HG03103 (cell line): ENCODE measurements around the gene ATP11A.

Source experiments
- ATAC-seq: cut with Tn5 transposase; IDR thresholded peaks from one replicate; pipeline ENCODE4 v1.9.1; 2021; ENCODE audit warnings: low read depth; ENCODE audit not compliant: unreplicated experiment

The ATP11A gene

DNA sequence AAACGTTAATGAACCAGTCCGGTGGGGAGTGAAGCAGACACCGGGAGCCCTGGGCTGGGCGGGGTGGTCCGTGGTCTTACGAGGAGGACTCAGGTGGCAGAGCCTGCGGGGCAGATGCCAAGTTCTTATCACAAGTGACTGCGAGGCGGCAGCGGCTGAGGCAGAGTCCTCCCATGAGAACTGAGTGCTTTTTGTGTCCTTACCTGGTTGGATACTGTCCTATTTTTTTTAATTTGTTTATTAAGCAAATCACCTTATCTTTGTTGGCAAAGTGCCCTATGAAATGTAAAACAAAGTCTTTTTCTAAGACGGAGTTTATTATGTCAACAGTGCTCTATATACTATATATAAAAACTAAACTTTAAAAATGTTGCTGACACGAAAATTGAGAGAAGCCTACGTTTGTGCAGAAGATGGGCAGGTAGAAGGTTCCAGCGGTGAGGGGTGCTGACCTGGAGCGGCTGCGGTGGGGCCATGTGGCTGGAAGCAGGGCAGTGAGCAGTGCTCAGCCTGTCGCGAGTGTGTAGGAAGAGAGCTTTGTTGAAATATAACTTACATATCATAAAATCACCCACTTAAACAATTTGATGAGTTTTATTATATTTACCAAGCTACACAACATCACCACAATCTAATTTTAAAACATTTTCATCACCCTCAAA, 82.2 kb downstream of the ATP11A start:
- ATAC-seq, result no peak

DNA sequence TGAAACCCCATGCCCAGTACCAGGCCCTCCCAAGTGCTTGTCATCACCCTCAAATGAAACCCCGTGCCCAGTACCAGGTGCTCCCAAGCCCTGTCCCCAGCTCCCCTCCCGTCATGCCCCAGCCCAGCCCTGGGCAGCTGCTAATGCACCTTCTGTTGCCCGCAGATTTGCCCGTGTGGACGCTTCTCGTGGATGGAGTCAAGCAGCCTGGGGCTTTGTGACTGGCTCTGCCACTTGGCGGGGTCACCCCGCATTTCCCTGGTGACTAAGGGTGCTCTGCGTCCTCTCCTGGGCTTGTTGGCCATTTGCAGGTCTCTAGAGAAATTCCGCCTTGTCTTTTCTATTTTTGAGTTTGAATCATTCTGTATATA, 82.7 kb downstream of the ATP11A start:
- no peak for ATAC-seq

DNA sequence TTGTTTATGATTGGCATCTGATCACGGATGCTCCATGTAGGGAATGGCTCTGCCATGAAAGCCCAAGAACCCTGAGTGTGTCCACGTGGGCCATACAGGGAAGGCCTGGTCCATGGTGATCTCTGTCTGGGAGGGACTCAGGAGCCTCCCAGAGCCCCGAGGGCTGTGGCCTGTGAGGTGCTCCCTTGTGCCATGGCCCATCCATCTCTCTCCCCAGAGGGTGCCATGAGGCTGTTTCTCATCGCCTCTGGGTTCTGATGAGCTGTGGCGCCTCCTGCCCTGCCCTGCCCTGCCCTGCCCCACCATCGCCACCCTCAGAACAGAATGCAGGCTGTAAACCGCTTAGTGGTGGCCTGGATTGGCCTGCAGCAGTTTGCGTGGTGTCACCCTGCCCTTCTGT, 83.1 kb downstream of the ATP11A start:
- no peak for ATAC-seq

DNA sequence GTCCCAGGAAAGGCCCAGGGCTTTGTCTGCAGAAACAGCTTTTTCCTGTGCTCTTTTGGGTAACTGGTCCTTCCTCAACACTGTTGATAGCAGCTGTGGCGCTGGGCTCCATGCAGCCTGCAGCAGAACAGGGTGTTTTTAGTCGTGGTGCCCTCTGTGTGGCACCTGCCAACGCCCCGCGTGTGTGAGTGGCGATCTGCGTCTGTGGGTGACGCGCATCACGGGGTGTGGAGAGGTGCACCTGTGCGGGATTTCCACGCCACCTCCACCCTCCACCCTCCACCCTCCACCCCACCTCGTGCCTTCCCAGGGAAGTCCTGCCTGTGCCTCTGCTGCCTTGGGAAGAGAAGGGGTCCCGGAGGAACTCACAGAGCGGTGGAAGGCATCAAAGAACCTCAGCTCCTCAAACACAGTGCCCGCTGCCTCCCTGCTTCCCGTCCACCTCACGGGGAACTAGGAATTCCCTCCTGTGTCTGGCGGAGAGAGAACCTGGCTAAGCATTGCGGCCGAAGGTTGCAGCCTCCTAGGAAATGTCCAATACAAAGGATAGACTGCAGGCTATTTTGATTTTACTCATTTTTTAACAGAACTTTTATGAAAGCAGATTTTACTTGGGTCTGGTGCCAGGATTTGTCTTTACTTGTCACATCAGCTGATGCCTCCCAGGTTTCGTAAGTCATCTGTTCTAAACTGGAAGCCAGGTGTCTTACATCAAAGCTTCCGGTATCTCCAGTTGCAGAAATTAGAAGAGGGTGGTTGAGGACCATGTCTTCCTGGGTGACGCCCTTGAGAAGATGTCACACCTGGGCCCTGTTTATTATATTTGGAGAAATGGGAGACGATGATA, 84.0 kb downstream of the ATP11A start:
- no peak for ATAC-seq

DNA sequence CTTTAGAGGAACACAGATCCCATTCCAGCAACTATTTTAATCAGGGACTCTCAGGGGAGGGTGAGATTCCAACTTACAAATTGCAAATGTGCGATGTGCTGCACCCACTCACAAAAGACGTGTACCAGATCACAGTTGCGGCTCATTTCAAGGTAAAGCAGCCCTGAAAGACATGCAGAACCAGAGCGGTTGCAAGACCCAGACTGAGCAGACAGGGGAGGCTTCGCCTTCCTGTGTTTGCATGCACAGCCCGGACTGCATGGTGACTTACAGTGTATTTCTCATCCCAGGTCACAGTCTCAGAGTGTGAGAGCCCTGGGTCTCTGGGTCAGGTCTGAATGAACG, 84.6 kb downstream of the ATP11A start:
- ATAC-seq, result no peak

DNA sequence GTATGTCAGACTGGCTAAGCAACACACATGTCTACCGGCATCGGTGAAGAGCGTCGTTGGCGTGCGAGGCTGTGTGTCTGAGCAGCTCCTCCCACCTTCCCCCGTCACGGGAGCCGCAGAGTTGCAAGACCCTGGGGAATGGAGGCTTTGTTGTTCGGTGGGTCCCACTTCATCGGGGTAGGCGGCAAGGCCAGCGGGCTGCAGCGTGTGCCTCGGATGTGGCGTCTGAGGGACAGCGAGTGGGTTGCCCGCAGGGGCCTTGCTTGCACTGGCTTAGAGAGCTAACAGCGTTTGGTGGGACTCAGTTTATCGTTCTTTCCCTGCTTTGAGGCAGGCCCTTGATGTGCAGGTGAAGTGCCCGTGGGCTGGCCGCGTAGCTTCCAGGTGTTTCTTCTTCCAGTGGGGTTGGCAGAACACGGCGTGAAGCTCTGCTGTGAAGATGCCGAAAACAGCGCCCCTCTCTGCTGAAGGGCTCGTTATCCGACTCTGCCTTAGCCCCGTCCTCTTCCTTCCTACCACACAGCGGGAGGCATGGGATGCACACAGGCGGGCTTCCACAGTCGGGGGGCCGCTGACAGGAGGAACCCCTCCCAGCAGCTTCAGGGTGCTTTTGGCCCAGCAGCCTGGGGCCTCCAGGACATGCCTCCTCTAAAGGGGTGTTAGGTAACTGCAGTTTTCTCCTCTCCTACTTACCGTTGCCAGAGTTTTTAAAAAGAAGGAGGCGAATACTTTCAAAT, 85.2 kb downstream of the ATP11A start:
- no peak for ATAC-seq

DNA sequence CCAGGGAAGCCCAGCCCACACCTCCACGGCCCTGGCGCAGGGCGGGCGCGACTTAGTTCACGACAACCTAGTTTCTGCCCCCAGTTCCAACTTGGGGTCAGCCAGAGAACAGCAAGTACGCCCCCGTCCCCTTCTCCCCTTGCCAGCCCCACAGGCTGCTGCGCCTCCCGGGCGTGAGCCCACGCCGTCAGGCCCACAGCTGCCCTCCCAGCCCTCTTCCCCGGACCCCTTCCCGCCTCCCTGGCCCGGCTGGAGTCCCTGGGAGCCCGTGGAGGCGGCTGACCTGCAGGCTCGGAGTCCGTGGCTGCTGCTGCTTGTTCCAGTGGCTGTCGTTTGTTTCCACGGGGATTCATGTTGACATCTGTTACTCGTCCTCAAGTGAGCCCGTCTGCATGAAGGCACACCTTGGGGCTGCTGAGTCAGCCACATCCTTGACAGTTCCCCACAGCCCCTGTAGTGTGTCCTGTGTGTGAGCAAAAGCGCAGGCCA, 86.0 kb downstream of the ATP11A start:
- ATAC-seq, result no peak

DNA sequence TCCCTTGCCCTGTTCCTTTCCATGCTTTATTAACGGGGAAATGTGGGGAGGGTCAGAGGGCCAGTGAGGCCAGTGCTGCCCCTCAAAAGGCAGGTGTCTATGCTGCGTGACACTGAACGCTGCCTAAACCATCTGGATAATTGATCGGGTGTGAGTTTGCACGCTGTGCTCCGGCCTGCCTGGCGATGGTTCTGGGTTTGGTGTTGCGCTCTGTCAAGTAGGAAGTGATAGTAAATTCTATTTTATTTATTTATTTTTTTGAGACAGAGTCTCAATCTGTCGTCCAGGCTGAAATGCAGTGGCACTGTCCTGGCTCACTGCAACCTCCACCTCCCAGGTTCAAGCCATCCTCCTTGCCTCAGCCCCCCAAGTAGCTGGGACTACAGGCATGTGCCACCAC, 86.5 kb downstream of the ATP11A start:
- no peak for ATAC-seq

DNA sequence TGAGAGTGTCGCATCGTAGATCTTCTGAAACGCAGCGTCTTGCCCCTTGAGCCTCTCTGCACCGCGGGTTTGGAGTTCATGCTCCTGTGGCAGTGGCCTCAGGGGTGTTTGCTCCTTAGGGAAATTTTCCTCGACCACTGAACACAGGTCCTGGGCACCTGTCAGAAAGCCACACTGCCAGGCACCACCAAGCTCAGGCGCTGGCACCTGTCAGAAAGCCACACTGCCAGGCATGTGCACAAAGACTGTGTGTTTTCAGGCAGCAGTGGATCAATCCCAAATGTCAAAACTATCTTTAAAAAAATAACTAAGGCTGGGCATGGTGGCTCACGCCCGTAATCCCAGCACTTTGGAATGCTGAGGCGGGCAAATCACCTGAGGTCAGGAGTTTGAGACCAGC, 87.1 kb downstream of the ATP11A start:
- ATAC-seq, result no peak

DNA sequence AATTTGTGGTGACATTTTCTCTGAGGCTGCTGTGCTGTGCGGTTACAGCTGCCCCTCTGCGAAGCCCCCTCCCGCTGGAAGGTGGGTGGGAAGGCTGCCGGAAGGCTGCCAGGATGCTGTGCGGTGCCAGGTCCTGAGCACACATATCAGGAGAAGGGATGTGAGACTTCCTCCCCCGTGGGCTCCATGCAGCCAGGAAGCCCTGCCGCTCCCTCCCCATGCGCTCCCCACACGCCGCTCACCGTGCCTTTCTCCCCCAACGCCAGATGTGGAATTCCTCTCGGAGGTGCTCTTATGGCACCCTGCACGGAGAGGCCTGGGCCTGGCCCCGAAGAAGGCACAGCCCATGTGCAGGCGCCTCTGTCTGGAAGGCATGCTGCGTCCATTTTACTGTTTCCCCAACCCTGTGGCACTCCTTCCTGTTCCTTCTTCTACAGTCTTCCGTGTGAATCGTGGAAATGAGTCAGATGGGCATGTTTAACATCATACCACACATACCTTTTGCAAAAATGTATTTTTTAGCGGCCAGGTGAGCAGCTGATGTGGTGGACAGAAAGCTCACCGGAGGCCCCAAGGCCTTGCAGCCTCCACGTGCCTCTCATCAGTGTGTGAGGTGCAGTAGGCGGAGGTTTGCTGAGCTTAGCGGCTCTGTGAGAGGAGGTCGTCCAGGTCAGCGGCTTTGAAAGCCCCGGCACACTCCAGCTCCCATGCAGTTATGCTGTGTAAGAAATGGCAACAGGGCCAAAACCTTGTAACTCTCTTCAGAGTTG, 88.0 kb downstream of the ATP11A start:
- no peak for ATAC-seq

DNA sequence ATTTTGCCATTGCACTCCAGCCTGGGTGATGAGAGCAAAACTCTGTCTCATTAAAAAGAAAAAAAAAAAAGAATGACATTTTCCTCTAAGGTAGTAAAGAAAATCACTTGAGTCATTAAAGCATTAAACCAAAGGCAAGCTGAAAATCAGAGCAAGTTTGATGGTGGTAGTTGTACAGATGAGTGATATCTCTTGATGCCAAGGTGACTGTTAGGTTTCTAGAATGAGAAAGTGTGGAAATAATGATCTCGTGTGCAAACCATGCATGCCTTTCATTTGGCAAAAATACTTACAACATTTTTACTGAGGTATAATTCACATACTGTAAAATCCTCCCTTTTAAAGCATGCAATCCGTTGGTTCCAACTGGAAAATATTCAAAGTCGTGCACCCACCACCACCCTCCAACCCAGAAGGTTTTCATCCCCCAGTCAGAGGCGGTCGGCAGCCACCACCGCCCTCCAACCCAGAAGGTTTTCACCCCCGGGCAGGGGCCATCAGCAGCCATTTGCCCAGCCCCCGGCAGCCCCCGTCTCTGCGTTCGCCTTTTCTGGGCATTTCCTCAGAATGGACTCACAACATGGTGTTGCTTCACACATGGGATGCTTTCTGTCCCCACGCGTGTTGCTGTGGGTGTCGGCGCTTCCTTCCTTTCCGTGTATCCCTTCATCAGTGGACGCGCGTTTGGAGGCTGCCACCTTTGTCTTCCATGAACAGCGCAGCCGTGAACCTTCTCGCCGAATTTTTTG, 90.2 kb downstream of the ATP11A start:
- no peak for ATAC-seq

DNA sequence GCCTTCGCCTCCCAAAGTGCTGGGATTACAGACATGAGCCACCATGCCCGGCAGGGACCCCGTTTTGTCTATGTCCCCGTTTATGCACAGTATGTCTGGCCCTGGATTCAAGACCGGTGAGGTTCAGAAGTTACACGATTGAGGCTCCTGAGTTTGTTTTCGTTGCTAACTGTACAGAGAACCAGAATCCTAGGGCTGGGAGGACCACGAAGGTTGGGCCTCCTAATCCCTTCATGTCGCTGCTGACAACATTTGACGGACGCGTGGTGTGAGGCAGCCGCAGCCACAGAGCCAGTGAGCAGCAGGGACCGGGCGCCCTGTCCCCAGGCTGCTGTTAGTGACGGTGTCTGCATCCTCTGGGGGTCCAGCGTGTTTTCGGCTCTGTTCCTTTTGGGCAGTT, 91.4 kb downstream of the ATP11A start:
- ATAC-seq, result no peak

DNA sequence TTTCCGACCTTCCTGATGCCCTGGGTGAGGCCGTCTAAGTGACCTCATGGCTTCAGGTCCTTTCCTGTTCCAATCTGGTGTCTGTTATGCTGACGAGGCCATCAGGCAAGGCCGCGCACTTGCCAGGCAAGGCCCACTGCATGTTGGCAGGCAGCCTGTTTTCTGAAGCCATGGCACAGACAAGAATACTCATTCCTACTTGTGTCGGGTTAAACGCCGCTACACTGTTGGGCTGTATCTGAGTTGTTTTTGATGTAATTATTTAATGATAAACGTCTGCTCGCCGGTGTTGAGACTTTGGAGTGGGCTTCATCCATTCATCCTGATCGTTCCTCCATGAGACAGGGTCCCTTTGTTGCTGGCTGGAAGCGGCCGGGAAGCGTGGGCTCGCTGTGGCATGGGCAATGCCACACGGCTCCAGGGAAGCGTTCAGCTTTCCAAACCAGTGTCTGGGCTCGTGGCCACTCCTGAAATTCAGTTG, 92.1 kb downstream of the ATP11A start:
- no peak for ATAC-seq

DNA sequence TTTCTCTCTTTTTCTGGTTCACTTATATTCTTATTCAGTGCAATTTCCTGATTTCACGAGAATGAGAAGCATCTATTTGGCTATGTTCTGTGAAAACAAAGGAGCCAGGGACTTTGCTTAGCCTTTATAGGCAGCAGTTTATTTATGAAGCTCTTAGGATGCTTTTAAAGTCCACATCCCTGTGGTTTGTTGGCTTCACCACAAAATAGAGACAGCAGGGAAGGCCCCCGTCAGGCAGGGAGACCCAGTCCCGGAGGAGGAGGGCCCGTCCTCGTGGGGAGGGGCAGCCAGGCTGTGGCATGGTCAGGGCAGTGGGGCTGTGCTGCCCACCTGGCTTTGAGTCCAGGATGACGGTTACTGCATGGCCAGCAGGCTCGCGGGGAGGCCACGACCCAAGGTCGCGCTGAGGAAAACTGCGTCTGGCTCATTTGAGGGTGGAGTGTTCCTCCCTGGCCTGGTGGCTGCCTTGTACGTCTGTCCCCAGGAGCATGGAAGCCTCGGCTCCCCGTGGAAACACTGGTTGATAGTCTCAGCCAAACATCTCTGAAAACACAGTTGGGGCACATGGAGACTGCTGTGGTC, 92.7 kb downstream of the ATP11A start:
- ATAC-seq, result no peak

DNA sequence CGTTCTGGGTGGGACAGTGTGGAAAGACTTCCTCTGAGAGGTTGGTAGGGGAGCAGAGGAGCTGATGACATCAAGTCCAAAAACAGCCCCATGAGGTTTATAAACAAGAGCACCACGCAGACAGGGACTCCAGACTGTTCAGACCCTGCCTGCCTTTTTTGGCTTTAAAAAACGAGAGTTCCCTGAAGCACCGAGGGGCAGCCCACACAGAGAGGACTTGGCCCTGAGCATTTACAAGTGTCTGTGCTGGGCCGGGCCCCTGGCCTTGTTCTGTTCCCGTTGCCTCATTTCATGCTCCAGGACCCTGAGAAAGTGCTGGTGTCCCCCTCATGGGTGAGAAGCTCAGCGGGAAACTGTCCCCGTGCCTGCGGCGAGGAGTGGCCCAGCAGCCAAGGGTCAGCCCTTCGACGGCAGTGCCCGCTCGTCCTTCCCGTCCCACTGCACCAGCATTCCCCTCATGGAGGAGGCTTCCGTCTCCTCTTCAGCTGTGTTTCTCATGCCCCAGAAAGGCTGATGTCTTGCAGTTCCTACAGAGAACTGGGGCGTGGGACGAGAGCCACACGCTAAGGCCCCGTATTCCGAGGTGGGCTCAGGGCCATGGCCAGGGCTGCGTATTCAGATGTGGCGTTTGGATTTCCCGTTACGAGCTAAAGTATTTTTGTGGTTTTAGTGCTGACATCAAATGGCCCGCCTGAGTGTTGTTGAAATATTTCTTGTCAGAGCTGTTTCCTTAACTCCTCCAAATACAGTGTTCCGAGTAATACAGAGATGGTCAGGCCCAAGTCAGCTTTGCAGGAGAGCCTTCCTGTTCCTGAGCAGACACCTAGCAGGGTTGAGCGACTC, 93.5 kb downstream of the ATP11A start:
- ATAC-seq, result no peak

DNA sequence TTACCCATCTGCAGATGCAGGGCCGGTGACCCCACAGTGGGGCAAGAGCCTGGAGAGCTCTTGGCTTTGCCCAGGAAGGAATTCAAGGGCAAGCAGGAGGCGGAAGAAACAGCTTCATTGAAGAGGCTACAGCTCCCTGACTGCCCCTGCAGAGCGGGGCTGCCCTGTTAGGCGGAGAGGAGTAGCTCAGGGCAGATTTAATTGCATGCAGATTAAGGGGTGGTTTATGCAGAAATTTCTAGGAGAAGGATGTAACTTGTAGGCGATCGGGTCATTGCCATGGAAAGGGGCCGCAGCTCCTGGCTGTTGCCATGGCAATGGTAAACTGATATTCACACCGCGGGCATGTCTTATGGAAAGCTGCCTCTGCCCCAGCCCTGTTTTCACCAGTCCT, 94.1 kb downstream of the ATP11A start:
- ATAC-seq, result no peak

DNA sequence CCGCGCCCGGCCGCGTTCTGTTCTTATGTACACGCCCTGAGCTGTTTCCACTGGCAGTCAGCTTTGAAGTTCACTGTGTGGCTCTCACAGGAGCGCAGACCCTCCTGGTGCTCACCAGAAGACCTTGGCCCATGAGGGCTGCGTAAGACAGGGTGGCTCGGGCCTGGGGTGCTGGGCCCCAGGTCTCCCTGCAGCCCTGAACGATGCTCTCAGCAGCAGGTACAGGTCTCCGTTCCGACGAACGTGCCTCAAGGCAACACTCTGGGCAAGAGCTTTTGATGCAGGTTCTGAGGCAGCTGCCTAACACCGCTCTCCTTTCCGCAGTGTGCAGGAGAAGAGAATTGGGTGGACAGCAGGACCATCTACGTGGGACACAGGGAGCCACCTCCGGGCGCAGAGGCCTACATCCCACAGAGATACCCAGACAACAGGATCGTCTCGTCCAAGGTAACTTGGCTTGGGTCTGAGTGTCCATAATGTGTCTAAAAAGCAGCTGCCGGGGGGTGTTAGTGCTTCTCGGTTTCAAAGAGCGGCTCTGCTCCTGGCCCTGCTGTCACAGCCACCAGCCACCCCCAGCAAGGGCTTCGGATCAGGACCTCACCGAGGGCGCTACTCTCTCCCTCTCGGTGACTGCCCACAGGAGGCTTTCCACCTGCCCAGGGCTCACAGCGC, 95.1 kb downstream of the ATP11A start:
- no peak for ATAC-seq

DNA sequence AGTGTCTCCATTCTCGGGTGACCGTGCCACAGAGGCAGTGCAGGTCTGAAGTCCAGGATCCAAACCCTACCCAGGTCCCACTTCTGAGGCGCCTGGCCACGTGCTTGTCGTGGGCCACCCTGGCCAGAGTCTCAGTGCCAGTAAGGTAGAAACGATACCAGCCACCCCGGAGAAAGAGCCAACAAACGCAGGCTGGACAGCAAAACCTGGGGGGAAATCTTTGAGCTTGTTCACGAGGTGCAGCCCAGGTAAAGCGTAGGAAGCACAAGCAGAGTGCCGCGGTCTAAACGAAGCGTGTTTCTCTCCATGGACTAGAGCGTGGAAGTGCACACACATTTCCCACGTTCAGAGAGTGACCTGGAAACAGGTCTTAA, 95.6 kb downstream of the ATP11A start:
- ATAC-seq, result no peak
